Brain microvascular endothelial cell (primary cell): Measurements from ENCODE around the gene MYF6.

Experiments
- DNase-seq: peaks from one replicate; pipeline ENCODE4 v3.0.0-alpha.2; 2020
- H3K27ac ChIP-seq: fragments of 250-450 bp; sonication (Bioruptor Pico); 2 replicates; pipeline ENCODE4 v1.5.1; 2020; ENCODE audit warnings: mild to moderate bottlenecking, moderate library complexity
- H3K27me3 ChIP-seq: fragments of 250-450 bp; sonication (Bioruptor Pico); replicated peaks from 2 replicates; pipeline ENCODE4 v1.5.1; 2020; ENCODE audit warnings: mild to moderate bottlenecking
- H3K36me3 ChIP-seq: fragments of 250-450 bp; sonication (Bioruptor Pico); replicated peaks from 2 replicates; pipeline ENCODE4 v1.5.1; 2020; ENCODE audit warnings: mild to moderate bottlenecking
- H3K4me3 ChIP-seq: 2 replicates; pipeline ENCODE4 v1.5.1; 2011; ENCODE audit warnings: low read depth, mild to moderate bottlenecking, control low read depth, low read length, moderate library complexity
- in situ Hi-C: cut with HindIII; loops from 2 replicates; pipeline ENCODE4 v1.10.0; 2017; ENCODE audit warnings: low sequenced_read_pairs, low pct_ligation_motif_present
- TF ChIP-seq, protein P1 (sequence below): IDR thresholded peaks from 2 replicates; pipeline ENCODE4 v1.5.1; 2011; ENCODE audit warnings: low read depth, mild to moderate bottlenecking, moderate library complexity, low read length, control low read depth, inconsistent platforms; ENCODE audit errors: missing control alignments

MYF6 gene

DNA sequence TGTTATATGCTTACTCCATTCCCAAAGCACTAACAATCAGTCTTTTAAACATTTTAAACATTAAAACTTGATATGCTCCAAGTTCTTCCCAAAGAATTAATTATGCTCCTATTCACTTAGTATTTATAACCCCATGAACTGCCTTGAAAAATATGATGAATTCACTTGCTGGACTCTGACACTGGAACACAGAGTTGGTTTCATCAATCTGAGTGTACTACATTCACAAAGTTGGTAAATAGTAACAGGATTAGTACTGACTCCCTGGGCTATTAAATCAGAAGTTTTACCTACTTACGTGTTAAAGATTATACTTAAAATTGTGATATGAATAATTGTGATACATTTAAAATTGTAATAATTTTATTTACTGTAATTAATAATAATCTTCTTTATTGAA lies 17.3 kb upstream of the MYF6 start:
- TF ChIP-seq, protein P1, sequence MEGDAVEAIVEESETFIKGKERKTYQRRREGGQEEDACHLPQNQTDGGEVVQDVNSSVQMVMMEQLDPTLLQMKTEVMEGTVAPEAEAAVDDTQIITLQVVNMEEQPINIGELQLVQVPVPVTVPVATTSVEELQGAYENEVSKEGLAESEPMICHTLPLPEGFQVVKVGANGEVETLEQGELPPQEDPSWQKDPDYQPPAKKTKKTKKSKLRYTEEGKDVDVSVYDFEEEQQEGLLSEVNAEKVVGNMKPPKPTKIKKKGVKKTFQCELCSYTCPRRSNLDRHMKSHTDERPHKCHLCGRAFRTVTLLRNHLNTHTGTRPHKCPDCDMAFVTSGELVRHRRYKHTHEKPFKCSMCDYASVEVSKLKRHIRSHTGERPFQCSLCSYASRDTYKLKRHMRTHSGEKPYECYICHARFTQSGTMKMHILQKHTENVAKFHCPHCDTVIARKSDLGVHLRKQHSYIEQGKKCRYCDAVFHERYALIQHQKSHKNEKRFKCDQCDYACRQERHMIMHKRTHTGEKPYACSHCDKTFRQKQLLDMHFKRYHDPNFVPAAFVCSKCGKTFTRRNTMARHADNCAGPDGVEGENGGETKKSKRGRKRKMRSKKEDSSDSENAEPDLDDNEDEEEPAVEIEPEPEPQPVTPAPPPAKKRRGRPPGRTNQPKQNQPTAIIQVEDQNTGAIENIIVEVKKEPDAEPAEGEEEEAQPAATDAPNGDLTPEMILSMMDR = no peak
- in situ Hi-C loops = no loop called here
- H3K36me3 ChIP-seq = no peaks in the 10 kb centered on the region
- H3K4me3 ChIP-seq = no peak overlapping the region
- H3K27ac ChIP-seq = no peak overlapping the region
- H3K27me3 ChIP-seq = no peaks in the 10 kb centered on the region
- no peak for DNase-seq

DNA sequence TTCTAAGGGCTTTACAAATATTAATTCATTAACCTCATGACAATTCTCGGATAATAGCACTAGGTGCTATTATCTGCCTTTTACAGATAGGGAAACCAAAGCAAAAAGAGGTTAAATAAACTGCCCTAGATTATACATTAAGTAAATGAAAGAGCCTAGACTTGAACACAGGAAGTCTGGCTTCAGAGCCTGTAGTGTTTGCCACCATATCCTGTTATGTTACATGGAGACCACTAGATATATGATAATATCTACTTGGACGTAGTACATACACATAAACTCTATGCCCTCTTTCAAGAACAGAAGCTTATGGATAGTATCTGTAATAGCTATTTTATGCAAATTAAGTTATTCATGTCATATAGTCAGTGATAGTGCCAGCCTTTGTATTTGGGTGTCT lies 16.9 kb upstream of the MYF6 start:
- TF ChIP-seq, protein P1 = no peak
- Histone ChIP-seq H3K36me3 (no peaks in the 10 kb centered on the region), H3K27ac (no peak overlapping the region), H3K4me3 (no peak overlapping the region), H3K27me3 (no peaks in the 10 kb centered on the region)
- DNase-seq = no peak
- in situ Hi-C loops = no loop called here

DNA sequence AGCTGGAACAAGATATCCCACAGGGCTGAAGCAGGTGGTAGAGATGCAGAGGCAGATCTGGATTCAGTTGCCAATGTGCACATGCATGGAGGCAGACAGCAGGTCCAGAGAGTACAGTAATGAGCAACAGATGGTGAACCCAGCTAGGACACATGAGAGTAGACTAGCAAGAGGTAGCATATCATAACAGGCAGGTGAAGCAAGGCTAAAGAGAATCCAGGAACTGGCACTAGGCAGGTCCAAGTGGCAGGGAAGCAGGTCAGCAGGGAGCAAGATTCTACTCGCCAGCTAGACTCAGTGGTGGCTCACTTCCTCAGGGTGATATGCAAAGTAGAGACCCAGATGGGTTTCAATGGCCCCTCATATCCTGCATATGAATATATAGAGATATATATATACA lies 15.3 kb upstream of the MYF6 start:
- H3K27me3 ChIP-seq = no peaks in the 10 kb centered on the region

DNA sequence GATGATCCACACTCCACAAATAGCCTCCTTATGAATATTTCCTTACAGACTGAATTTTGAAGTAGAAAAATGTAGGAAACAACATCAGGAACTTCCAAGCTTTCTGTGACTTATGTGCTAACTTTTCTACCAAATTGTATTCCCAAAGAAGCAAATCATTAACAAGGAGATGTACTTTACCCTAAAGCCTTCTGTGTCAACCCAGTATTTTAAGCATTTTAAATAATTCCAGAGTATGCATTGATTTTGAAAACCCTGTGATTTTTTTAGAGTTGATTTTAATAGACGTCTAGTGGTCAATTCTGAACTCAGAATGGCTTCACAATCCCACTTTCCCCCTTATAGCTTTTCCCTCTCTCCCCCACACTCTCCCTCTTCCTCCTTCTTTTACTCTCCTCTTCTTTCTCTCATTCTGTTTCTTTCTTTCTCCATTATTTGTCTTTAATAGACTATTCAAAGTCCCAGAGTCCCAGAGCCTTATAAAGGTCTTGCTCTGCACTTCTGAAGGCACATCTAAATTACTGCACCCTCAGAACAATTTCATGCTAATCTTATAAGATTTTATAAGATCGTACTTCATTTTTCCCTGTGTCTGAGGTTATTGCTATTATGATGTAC lies 10.1 kb upstream of the MYF6 start:
- in situ Hi-C loops = no loop called here
- TF ChIP-seq, protein P1 = no peak
- H3K36me3 ChIP-seq = no peaks in the 10 kb centered on the region
- no peak overlapping the region for H3K4me3 ChIP-seq
- H3K27me3 ChIP-seq = no peaks in the 10 kb centered on the region
- no peak for DNase-seq
- H3K27ac ChIP-seq = no peak overlapping the region

More for the DNA sequence above, 15.3 kb upstream of the MYF6 start:
- Histone ChIP-seq H3K36me3 (no peaks in the 10 kb centered on the region), H3K4me3 (no peak overlapping the region), H3K27ac (no peak overlapping the region)
- no peak for DNase-seq
- in situ Hi-C loops = no loop called here
- TF ChIP-seq, protein P1 = no peak

DNA sequence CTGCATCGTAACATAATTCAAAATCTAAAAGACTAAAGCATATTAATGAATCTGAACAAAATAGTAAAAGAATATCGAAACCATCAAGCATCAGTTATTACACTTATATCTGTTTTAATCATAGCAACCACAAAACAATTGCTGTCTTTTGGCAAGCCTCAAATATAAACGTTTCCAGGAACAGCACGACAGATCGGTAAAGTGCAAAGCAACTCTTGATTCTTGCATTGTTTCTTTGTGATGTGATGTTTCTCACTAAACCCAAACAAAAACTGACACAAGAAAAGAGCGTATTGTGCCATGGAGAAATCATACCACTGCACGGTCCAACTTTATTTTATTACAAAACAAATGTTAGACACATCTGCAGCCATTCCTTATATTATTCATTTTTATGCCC lies 9.2 kb upstream of the MYF6 start:
- TF ChIP-seq, protein P1 = no peak
- Histone ChIP-seq H3K27me3 (no peaks in the 10 kb centered on the region), H3K4me3 (no peak overlapping the region), H3K36me3 (no peaks in the 10 kb centered on the region), H3K27ac (no peak overlapping the region)
- no peak for DNase-seq
- in situ Hi-C loops = no loop called here
